GM12878 (cell line): Measurements from ENCODE around the gene TEX50. TPM values are rescaled to one million over a fixed set of nuclear protein-coding genes. Genes with fewer than 3 reads are reported as not detected.

ENCODE experiments used
- ATAC-seq: fragments of 200-7000 bp; cut with Tn5 transposase; 3 replicates; pipeline ENCODE4 v1.9.1; 2020; ENCODE audit warnings: mild to moderate bottlenecking, moderate library complexity
- BruUV-seq: library from RNA; stranded (reverse); fragments of 400-500 nt; replicated peaks from 2 replicates; lab custom pipeline; 2021; lab: Mats Ljungman, UMichigan
- CTCF ChIA-PET: fragments of 300-600 bp; sonication (Branson Sonifier 250); formaldehyde crosslinking; extraction: SDS; loops from one replicate; lab custom pipeline; 2021; ENCODE audit warnings: inconsistent platforms; lab: Yijun Ruan, JAX
- POLR2A ChIA-PET: fragments of 350-600 bp; formaldehyde crosslinking; extraction: SDS; loops from one replicate; lab custom pipeline; 2021; ENCODE audit warnings: inconsistent platforms; lab: Charles Lee
- RAD21 ChIA-PET: fragments of 300-600 bp; sonication (Branson Sonifier 250); formaldehyde crosslinking; loops from one replicate; lab custom pipeline; 2023; ENCODE audit warnings: antibody characterized with exemption; ENCODE audit not compliant: unreplicated experiment; lab: Charles Lee
- SMC1A ChIA-PET: fragments of 300-600 bp; sonication (Branson Sonifier 250); formaldehyde crosslinking; loops from one replicate; lab custom pipeline; 2023; ENCODE audit not compliant: unreplicated experiment, uncharacterized antibody; lab: Charles Lee
- DNase-seq: peaks from one replicate; pipeline ENCODE4 v3.0.0-alpha.2; 2011; ENCODE audit warnings: low read depth, low spot score
- FAIRE-seq: peaks from 3 replicates; lab custom pipeline; 2011; peaks lifted over from hg19 to GRCh38; lab: Jason Lieb, UNC
- H2AFZ ChIP-seq: 2 replicates; pipeline ENCODE4 v1.6.0; 2011; ENCODE audit warnings: low read depth, low read length, control low read depth; ENCODE audit not compliant: control insufficient read depth
- H3K27ac ChIP-seq: 2 replicates; pipeline ENCODE4 v1.5.1; 2011; ENCODE audit warnings: control low read depth; ENCODE audit not compliant: control insufficient read depth, insufficient read depth
- H3K27me3 ChIP-seq, 2 experiments: replicated peaks in 1 of 2; 2 replicates each; pipeline versions ENCODE4 v1.6.0 to v1.6.1; 2011; ENCODE audit warnings: low read length in 1 of 2; ENCODE audit not compliant: control insufficient read depth in 2 of 2, insufficient read depth in 2 of 2
- H3K36me3 ChIP-seq, 2 experiments: 2 replicates each; pipeline ENCODE4 v1.5.1; 2011; ENCODE audit warnings: low read length in 1 of 2; ENCODE audit not compliant: control insufficient read depth in 2 of 2, insufficient read depth in 2 of 2
- H3K4me1 ChIP-seq: 2 replicates; pipeline ENCODE4 v1.6.1; 2011; ENCODE audit warnings: mild to moderate bottlenecking, low read length, moderate library complexity, mixed read lengths; ENCODE audit not compliant: control insufficient read depth, insufficient read depth
- H3K4me2 ChIP-seq: 2 replicates; pipeline ENCODE4 v1.6.0; 2011; ENCODE audit warnings: control low read depth; ENCODE audit not compliant: control insufficient read depth, insufficient read depth
- H3K4me3 ChIP-seq: fragments of 200-600 bp; sonication (generic); 2 replicates; pipeline ENCODE4 v1.5.1; 2016
- H3K79me2 ChIP-seq: 2 replicates; pipeline ENCODE4 v1.6.0; 2011; ENCODE audit warnings: low read length; ENCODE audit not compliant: control insufficient read depth, insufficient read depth
- H3K9ac ChIP-seq: 2 replicates; pipeline ENCODE4 v1.8.0; 2011; ENCODE audit warnings: low read length, control low read depth, mixed read lengths; ENCODE audit not compliant: control insufficient read depth, insufficient read depth
- H3K9me3 ChIP-seq: replicated peaks from 3 replicates; pipeline ENCODE4 v1.5.1; 2011; ENCODE audit warnings: mild to moderate bottlenecking, low read length; ENCODE audit not compliant: control insufficient read depth, insufficient read depth
- H4K20me1 ChIP-seq: 2 replicates; pipeline ENCODE4 v1.6.0; 2011; ENCODE audit not compliant: control insufficient read depth, insufficient read depth
- BACH1 ChIP-seq: fragments of 450-650 bp; IDR thresholded peaks from 2 replicates; pipeline ENCODE4 v1.6.1; 2017; ENCODE audit warnings: mild to moderate bottlenecking, borderline replicate concordance
- CREM ChIP-seq: IDR thresholded peaks from 2 replicates; pipeline ENCODE4 v1.6.1; 2014; ENCODE audit warnings: antibody characterized with exemption, low read depth
- ELK1 ChIP-seq: IDR thresholded peaks from 2 replicates; pipeline ENCODE4 v1.6.1; 2012; ENCODE audit warnings: low read depth, low read length, improper control_type of control experiment
- ESRRA ChIP-seq: IDR thresholded peaks from 2 replicates; pipeline ENCODE4 v1.6.1; 2012; ENCODE audit warnings: mild to moderate bottlenecking, low read length, improper control_type of control experiment
- GATAD2B ChIP-seq: fragments of 450-650 bp; conservative IDR thresholded peaks from 2 replicates; pipeline ENCODE4 v1.6.1; 2017; ENCODE audit warnings: low read depth, mild to moderate bottlenecking, moderate library complexity
- MTA2 ChIP-seq: fragments of 450-650 bp; IDR thresholded peaks from 2 replicates; pipeline ENCODE4 v1.6.1; 2016; ENCODE audit warnings: low read depth, mild to moderate bottlenecking, moderate library complexity
- NR2C1 ChIP-seq: fragments of 450-650 bp; IDR thresholded peaks from 2 replicates; pipeline ENCODE4 v1.6.1; 2017; ENCODE audit warnings: antibody characterized with exemption, mild to moderate bottlenecking, moderate library complexity
- POLR2AphosphoS2 ChIP-seq: IDR thresholded peaks from 2 replicates; pipeline ENCODE4 v1.6.1; 2011; ENCODE audit warnings: low read depth, mild to moderate bottlenecking, low read length, improper control_type of control experiment, moderate library complexity
- PRDM15 ChIP-seq: fragments of 450-650 bp; formaldehyde crosslinking; IDR thresholded peaks from 2 replicates; pipeline ENCODE4 v1.4.0; 2020; ENCODE audit warnings: mild to moderate bottlenecking, moderate library complexity
- RELA ChIP-seq: fragments of 450-650 bp; IDR thresholded peaks from 2 replicates; pipeline ENCODE4 v1.8.0; 2014; ENCODE audit warnings: borderline replicate concordance; ENCODE audit not compliant: partially characterized antibody
- RFX5 ChIP-seq: IDR thresholded peaks from 2 replicates; pipeline ENCODE4 v1.6.1; 2011; ENCODE audit warnings: low read depth, low read length, improper control_type of control experiment
- ZBTB33 ChIP-seq: fragments of 450-650 bp; IDR thresholded peaks from 2 replicates; pipeline ENCODE4 v1.6.1; 2017; ENCODE audit warnings: mild to moderate bottlenecking
- ZNF217 ChIP-seq: fragments of 450-650 bp; IDR thresholded peaks from 2 replicates; pipeline ENCODE4 v1.6.1; 2017; ENCODE audit warnings: antibody characterized with exemption, mild to moderate bottlenecking
- ZNF24 ChIP-seq: fragments of 450-650 bp; IDR thresholded peaks from 2 replicates; pipeline ENCODE4 v1.6.1; 2017; ENCODE audit warnings: antibody characterized with exemption, mild to moderate bottlenecking
- ZNF622 ChIP-seq: fragments of 450-650 bp; IDR thresholded peaks from 2 replicates; pipeline ENCODE4 v1.6.1; 2017; ENCODE audit warnings: mild to moderate bottlenecking, inconsistent platforms
- ZNF687 ChIP-seq: fragments of 450-650 bp; IDR thresholded peaks from 2 replicates; pipeline ENCODE4 v1.6.1; 2017; ENCODE audit warnings: mild to moderate bottlenecking, moderate library complexity
- in situ Hi-C: fragments of 300-500 bp; cut with MboI; formaldehyde crosslinking; loops from 9 replicates; pipeline ENCODE4 v1.14.3; 2018; ENCODE audit warnings: mixed read lengths
- intact Hi-C: fragments of 100-400 bp; cut with micrococcal nuclease; formaldehyde crosslinking; loops from one replicate; pipeline ENCODE4 v1.14.2; 2022; ENCODE audit not compliant: unreplicated experiment
- polyA plus RNA-seq, 11 experiments: library from polyadenylated mRNA; depleted of rRNA in 4 of 11; unstranded in 6 of 11; stranded (reverse) in 5 of 11; fragments of >200 nt; fragmentation: Nextera tagmentation in 4 of 11; fragmentation: Illumina TruSeq in 1 of 11; extraction: Ambion mirVana in 4 of 11; extraction: Trizol in 1 of 11; gene quantifications; 1 replicate in 1 of 11; 2 replicates in 10 of 11; pipeline versions ENCODE4 v1.2.1 to v1.2.3, GENCODE V29; 2011 to 2016; ENCODE audit warnings: inconsistent platforms in 2 of 11, missing spikeins in 2 of 11, low read depth in 1 of 11
- total RNA-seq, 4 experiments: library from RNA; depleted of rRNA in 3 of 4; stranded (reverse); fragments of >200 nt in 3 of 4; fragmentation: Illumina TruSeq in 1 of 4; extraction: Trizol in 1 of 4; gene quantifications; 2 replicates each; pipeline versions ENCODE4 v1.2.1 to v1.2.3, GENCODE V29; 2013 to 2021

The TEX50 gene
- total and polyA plus RNA-seq, 10 of the 15 experiments (the other 5 are each of a cell fraction or from before 2014, with no cell fraction given): not detected

GRCh38 chr1:173627269-173627668 is 7.9 kb upstream of the TEX50 start:
- CTCF ChIA-PET: interaction anchor here (1.1 to 1.4 kb wide), 2 partner anchors 192 to 197 kb away, joined by 3 read pairs; no protein-coding TSS in a partner anchor
- intact Hi-C loops: no loop called here
- TF ChIP-seq GATAD2B: no peak
- no peak for TF ChIP-seq ZNF217
- TF ChIP-seq ZBTB33: no peak
- no peak for TF ChIP-seq PRDM15 (CRISPR knock-in tag)
- TF ChIP-seq BACH1: no peak
- TF ChIP-seq ZNF687: no peak
- no peak for TF ChIP-seq ESRRA
- TF ChIP-seq NR2C1: no peak
- no peak for TF ChIP-seq RFX5
- TF ChIP-seq MTA2: no peak
- no peak for TF ChIP-seq POLR2AphosphoS2
- no peak for TF ChIP-seq CREM
- TF ChIP-seq ZNF622: no peak
- no peak for TF ChIP-seq ELK1
- no peak for TF ChIP-seq RELA
- no peak for TF ChIP-seq ZNF24

More at GRCh38 chr1:173627269-173627668, 7.9 kb upstream of the TEX50 start:
- ChIA-PET POLR2A (no interaction called here), RAD21 (no interaction called here), SMC1A (no interaction called here)
- no peaks in the 10 kb centered on the region; the same call in 2 of the 3 replicates for H3K9me3 ChIP-seq
- in situ Hi-C loops: no loop called here
- H3K4me2 ChIP-seq: no peak overlapping the region
- DNase-seq (no peak), FAIRE-seq (no peak), ATAC-seq (no peak)
- H3K4me1 ChIP-seq: no peaks in the 10 kb centered on the region
- no peak overlapping the region for H2AFZ ChIP-seq
- BruUV-seq: no TSS peak
- H3K9ac ChIP-seq: no peak overlapping the region
- no peak overlapping the region for H3K27ac ChIP-seq
- H4K20me1 ChIP-seq: no peaks in the 10 kb centered on the region
- no peaks in the 10 kb centered on the region for H3K36me3 ChIP-seq
- H3K27me3 ChIP-seq: no peaks in the 10 kb centered on the region; a peak in 1 of 4 replicates
- H3K79me2 ChIP-seq: no peaks in the 10 kb centered on the region
- H3K4me3 ChIP-seq: no peak overlapping the region
